NK-92 (cell line): ENCODE results near the gene KLK1.

Experiments used
- DNase-seq: peaks from one replicate; lab custom pipeline; 2025; ENCODE audit not compliant: unreplicated experiment; lab: John Stamatoyannopoulos, UW

Gene KLK1

GRCh38 chr19:50836543-50837195 is 13.1 kb upstream of the KLK1 start:
- no peak for DNase-seq

GRCh38 chr19:50835785-50836542 is 12.4 kb upstream of the KLK1 start:
- DNase-seq, result no peak

- DNase-seq, result no peak
Measured at GRCh38 chr19:50835103-50835784, 11.7 kb upstream of the KLK1 start.

DNA sequence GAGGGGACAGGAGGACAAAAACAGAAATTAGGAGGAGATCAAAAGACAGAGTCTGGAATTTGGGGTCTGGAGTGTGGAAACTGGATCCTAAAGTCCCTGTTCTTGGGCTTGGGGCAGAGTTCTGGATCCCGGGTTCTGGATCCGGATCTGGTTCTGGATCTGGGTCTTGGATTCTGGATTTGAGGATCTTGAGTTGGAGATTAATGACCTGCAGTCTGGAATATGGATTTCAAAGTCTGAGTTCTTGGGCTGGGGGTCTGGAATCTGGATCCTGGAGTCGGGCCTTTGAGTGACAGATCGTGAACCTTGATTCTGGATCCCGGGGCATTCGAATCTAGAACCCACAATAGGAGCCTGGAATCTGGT is 10.2 kb upstream of the KLK1 start:
- DNase-seq, result no peak

DNA sequence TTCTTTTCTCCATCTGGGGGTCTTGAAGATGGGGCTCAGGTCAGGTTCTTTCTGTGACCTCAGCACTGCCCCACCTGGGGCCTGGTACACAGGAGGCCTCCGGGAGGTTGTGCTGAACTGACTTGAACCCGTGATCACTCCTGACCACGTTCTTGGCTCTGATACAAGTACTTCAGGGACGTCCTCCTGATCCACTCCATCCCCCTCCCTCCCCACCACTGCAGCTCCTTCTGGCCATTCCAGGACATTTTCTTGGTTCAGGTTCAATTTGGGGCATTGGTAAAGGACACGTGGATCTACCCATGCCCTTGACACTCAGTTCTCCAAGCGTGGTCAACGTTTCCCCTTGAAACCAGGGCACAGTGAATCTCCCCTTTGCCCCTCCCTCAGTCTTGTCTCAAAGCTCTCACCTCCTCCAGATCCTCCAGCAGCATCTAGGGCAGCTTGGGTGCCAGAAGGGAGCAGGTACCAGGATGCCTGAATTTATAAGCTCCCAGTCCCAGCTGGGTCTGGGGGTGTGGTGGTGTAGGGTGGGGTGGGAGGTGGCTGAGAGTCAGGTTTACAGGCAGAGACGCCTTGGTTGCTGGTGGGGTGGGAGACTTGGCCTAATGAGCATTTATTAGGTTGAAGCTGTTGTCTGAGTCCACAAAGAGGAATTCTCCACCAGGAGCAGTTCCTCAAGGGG is 9.7 kb upstream of the KLK1 start, which contains the start of gene KLK15:
Gene KLK15, minus strand, starts transcription at position 458 of the 685 bp plus-strand sequence. CDS start 2,082 bp downstream, outside the sequence.
- no peak for DNase-seq

DNA sequence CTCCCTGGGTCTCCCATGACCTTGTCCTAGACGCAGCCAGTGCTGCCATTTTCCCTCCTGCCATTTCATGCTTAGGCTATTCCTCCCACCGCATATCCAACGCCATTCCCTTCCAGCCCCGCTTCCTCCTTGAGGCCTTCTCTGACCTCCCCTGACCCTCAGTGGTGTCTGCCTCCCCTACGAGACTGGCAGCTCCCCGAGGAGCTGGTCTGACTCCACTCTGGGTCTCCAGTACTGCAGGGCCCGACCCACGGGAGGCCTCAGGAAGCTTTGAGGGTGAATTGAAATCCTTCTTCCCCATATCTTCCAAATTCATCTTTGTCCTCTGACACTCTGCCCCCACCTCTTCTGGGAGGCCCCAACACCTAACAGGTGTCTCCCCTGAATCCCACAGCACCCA is 9.1 kb upstream of the KLK1 start:
- no peak for DNase-seq

- no peak for DNase-seq
Measured at GRCh38 chr19:50831026-50831396, 7.4 kb upstream of the KLK1 start.

DNA sequence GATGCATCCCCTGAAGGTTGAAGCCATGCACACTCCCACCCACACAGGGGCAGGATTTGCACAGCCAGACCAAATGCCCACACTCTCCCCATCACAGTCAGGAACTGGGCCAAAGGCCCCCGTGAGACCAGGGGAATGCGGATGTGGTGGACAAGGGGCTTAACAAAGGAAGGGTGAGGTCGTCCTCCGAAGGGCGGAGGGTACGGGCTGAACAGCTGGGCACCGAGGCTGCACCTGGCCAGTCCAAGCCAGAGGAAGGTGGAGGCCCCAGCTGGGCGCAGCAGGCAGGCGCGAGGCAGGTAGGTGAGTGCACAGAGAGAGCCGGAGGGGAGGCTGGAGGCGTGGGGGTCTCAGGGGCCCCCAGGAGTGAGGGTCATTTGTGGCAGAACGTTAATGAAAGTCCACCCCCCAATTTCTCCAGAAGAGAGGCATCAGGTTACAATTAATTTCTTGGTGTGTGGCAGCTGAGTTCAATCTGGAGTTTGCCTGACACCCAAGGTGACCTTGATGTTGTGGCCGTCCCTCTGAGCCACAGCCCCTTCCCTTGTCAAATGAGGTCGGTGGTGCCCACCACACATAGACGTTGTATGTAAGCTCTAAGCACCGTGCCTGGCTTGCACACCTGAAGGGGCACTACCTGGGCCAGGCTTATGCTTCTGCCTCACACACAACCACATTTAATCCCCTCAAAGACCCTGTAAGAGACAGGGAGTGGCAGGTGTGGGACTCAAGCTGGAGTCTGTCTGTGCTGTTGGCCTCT is 6.9 kb upstream of the KLK1 start:
- no peak for DNase-seq

DNA sequence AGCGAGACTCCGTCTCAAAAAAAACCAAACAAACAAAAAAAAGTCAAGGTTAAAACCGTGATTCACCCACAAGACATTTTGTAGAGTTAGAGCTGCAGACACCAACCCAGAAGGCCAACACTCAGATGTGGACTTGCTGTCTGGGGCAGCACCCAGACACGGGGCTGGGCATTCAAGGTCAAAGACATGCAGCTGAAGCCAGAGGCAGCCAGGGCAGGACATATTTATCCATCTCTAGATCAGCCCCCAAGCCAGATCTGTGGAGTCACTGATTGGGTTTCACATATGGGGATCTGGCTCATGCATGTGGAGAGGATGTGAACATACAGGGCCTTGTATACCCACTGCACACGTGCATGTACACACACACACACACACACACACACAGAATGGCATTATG is 6.2 kb upstream of the KLK1 start:
- no peak for DNase-seq

DNA sequence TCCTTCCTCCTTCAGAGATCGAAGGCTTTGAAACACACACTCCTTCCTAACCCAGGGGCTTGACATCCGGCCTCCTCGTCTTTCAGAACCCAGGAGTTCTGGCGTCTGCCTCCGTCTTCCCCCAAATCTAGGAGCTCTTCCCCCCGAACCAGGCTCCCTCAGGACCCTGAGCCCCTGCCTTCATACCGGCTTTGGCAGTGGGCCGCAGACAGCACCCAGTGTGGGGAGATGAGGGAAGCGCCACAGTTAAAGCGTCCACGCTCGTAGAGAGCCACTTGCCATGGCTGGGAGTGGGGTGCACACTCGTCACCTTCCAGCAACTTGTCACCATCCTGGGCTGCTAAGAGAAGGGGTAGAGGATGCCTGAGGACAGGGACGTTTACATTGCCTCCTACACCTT is 3.9 kb upstream of the KLK1 start:
- no peak for DNase-seq

DNA sequence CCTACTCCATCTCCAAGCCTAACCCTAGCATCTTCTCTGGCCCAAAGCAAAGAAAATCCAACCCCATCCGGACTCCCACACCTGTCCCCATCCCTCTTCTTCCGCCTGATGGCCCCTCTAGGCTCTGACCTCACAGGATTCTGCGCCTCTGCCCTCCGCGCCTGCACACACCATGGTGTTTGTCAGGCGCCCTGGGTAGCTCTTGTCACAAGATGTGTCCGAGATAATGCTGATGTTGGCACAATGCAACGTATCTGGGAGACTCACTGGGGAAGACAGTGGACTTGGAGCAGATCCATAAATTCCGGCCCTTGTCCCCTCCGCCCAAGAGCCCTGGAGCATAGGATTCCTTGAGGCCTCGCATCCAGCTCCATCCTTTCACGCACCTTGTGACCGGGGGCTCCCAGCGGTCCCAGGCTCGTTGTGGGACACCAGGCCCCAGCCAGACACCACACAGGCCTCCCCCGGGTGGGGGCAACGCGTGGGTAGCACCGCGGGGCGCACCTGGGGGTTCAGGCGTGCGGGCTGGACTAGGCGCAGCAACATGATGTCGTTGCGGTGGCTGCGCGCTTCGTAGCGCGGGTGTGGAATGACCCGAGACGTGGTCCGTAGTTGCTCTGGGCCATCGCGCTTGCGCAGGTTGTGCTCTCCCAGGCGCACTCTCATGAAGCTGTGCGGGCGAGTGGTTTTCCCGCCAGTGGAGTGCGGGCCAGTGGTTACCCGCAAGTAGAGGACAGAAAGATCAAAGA is 3.1 kb upstream of the KLK1 start:
- DNase-seq, result no peak

GRCh38 chr19:50822661-50823208 is 852 bp downstream of the KLK1 start:
- no peak for DNase-seq

- DNase-seq, result no peak
Measured at GRCh38 chr19:50821622-50822021, 2.0 kb downstream of the KLK1 start.

DNA sequence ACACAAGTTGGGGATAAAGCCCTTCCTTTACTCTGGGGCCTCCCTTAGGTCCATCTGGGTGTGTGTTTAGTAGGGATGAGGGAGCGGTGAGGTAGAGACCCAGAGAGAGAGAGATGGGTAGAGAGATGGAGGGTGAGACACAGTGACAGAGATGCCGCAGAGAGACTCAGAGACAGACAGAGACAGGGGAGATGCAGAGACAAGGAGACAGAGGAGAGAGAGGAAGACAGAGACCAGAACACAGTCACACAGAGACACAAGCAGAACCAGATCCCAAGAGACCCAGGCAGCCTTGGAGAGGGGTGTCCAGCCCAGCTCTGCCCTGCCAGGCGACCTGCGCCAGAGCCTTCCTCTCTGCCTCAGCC is 2.4 kb downstream of the KLK1 start:
- no peak for DNase-seq

DNA sequence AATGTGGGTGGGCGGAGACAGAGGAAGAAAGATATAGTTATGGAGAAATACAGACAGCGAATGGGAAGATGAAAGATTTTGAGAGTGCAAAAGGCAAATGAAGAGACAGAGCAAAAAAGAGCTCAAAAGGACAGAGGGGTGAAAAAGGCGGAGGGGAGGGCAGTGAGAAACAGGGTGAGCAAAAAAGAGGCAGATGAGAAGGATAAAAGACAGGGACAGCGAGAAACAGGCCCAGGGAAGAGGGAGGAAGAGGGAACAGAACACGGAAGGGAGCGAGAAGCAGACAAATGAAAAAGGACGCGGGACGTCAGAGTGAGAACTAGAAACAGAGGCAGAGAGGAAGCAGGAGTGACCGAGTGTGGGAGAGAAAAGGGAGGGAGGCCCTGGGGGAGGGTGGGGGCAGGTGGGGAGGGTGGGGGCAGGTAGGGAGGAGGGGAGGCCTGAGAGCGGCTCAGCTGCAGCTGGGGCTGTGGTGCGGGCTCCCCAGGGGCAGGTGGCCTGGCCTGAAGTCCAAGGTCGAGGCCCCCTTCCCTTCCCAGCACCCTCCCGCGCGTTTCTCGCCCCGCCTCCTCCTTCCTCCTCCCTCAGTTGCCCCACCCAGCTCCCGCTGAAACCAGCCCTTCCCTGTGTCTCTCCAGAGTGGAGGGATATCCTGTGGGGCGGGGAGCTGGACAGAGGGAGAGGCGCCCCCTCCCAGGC is 2.9 kb downstream of the KLK1 start:
- no peak for DNase-seq

DNA sequence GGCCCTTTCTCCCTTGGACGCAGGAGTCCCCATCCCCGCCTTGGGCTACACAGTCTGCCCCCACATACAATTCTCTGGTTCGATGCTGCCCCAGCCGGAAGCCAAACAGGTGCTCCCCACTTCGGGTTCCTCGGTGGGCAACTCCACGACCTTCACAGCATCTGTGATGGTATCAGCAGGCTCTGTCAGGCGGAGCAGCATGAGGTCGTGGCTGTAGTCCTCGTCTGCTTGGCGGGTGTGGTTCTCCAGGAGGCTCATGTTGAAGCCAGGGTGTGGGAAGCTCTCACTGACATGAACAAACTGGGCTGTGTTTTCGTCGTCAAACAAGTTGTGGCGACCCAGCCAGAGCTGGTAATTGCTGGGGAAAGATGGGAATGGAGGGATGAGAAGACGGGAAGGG is 3.5 kb downstream of the KLK1 start:
- DNase-seq, result no peak

GRCh38 chr19:50819636-50820035 is 4.0 kb downstream of the KLK1 start:
- no peak for DNase-seq

DNA sequence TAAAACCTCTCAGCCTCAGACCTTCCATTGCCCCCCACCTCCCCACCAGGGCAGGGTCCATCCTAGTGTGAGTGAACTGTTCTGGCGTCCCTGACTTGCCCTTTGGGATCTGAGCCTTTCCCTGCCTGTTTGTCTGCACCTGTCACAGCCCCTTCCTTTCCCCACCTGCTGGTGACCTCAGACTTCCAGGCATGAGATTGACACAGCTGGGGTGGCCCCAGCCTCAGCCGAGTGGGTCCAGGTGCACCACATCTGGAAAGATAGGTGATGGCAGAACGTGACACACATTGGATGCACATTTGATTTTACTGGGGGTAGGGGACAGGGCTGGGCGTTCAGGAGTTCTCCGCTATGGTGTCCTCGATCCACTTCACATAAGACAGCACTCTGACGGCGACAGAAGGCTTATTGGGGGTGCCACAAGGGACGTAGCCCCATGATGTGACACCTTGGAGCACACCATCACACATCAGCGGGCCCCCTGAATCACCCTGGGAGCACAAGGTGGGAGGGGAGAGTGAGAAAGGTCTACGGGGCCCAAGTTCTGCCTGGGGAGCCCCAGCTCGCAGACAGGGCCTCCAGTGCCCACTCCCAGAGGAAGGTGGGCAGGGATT is 4.6 kb downstream of the KLK1 start:
- no peak for DNase-seq
